ENCODE results near the gene KRT6C.
"Not testable (repeated sequence)": the region's sequence is repeated elsewhere in the genome, so short reads cannot be mapped to it uniquely, and the experiment has no call there.

Gene KRT6C

DNA sequence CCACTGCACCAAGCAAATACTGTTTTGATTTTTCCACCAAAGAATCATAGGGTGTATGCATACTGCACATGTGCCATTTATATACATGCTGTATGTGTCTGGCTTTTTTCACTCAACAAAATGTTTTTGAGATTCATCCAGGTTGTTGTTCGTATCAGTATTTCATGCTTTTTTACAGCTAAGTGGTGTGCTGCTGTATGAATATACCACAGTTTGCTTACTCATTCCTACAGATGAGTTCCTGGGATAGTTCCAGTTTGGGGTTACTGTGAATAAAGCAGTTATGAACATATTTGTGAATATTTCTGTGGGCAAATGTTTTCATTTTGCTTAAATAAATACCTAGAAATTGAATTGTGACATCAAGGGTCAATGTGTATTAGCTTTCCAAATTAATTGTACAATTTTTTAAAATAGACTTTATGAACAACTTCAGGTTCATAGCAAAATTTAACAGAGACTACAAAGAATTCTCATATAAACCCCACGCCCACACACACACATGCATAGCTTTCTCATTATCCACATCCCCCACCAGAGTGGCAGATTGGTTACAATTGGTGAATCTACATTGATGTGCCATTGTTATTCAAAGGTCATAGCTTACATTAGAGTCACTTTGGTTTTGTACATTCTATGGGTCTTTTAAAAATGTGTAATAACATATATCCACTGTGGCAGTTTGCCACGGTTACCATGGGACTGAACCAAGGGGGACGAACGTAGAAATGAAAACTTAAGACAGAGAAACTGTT lies 26.4 kb upstream of the KRT6C start:
- DNase-seq (ENCODE audit: low read depth in 1 of 2, low spot score in 1 of 2): no peak

DNA sequence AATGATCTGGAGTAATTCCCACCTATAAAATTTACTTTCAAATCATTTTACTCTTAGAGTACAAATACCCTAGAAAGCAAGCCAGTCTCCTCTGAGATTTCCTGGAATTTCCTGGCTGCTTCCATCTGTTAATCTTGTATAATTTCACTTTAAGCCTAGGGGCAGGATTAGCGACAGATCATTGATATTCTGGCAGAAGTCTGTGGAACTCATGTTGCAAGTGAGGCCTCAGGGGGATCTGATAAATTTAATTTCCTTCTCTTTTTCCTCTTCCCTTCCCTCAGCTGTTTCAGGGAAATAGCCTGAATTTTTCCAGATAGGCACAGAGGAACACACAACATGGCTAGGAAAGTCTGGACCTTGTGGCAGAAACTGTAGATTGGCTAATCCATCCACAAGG lies 25.3 kb upstream of the KRT6C start:
- DNase-seq (ENCODE audit: low read depth in 1 of 2, low spot score in 1 of 2): no peak

DNA sequence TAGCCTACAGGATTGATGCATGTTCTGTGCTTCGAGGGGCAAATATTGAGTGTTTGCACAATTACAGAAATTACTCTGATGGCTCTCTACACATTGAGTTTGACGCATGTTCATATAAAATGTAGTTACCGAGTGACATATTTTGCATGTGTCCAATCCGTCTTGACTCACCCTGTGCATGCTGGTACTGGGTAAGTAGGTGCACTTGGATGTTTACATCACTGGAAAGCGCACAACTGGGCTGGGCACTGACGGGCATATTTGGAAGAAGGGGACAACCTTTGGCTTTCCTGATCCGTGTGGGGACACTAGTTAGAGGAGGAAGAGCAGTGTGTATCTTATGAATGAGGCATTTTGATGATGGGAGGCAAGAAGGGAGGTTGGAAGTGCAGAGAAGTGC lies 24.4 kb upstream of the KRT6C start:
- DNase-seq (ENCODE audit: low read depth in 1 of 2, low spot score in 1 of 2): no peak

DNA sequence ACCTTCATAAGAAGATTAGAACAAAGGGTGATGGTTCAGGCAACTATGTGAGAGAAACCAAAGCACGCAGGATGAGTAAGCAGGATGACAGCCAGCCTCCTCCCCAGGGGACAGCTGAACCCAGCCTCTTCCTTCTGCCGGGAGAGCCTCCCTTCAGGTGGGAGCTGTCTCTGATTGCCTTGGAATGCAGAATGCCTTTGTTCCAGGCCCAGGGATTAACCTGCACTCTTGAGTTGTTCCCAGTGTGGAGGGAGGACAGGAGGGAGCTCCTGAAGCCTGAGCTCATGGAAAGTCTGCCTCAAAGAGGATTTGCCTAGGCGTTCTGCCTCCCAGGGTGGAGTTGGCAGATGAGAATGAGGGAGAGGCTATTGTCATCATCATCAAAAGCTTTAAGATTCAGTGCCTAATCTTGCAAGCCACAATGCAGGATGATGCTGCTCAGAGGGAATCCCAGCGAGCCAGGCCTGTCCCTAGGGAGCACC lies 23.0 kb upstream of the KRT6C start:
- no peak for DNase-seq (ENCODE audit: low read depth in 1 of 2, low spot score in 1 of 2)

DNA sequence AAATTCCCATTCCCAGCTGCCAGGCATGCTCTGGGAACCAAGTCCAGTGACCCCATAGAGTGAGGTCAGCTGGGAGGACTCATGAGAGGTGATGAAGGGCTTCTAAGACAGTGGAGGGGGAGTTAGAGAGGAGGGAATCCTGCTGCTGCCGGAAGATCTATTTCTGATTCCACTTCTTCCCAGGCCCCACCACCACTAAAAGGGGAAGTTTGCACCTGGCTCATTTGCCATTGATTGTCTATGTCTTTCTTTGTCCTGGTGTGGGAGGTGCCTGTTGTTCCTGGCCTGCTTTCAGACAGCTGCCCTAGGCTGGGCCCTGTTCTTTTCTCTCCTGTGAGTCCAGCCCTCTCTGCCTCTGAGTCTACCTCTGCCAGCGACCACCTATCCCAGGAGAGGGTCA lies 22.4 kb upstream of the KRT6C start:
- DNase-seq (ENCODE audit: low read depth in 1 of 2, low spot score in 1 of 2): no peak

- no peak for DNase-seq (ENCODE audit: low read depth in 1 of 2, low spot score in 1 of 2)
These were observed 21.8 kb upstream of the KRT6C start for GRCh38 chr12:52495389-52495788.

DNA sequence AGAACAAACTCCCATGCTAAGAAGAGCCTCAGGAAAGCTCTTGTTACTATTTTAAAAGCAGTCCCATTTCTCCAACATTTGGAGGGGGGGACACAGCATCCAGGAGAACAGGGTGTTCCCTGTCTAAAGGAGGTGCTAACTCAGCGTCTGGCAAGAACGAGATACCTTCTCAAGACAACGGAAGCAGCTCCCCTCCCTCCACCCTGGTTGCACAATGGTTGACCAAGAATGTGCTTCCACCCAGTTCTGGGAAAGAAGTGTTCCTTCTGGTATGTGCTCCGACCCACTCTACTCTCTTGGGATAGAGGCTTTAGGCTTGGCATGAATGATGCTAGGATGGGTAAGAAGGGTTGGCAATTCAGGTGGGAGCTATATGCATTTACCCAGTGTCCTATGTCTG lies 20.9 kb upstream of the KRT6C start:
- DNase-seq (ENCODE audit: low read depth in 1 of 2, low spot score in 1 of 2): no peak

- DNase-seq (ENCODE audit: low read depth in 1 of 2, low spot score in 1 of 2): no peak
These were observed 20.5 kb upstream of the KRT6C start for GRCh38 chr12:52494100-52494499.

DNA sequence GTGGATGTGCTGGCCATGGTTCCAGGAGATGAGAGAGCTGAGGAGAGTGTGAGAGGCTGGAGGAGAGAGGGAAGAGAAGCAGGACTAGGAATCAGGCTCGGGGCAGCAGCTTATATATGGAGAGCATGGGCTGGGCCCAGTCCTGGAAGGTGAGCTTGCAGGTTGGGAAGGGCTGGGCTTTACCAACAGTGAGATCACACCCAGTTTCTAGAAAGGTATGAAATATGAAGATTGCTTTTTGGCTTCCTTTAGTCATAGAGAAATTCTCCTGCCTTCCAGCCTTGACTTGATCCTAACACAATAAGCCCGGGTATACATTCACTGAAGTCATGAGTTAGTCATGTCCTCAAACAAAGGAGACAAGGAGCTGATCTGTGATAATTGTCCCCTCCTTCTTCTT lies 19.6 kb upstream of the KRT6C start, which contains the start of gene KRT6A:
TSS of gene KRT6A (minus strand) at position 86 of the 400 bp plus-strand sequence. CDS start at position 17, 69 bp downstream.
- no peak for DNase-seq (ENCODE audit: low read depth in 1 of 2, low spot score in 1 of 2)

DNA sequence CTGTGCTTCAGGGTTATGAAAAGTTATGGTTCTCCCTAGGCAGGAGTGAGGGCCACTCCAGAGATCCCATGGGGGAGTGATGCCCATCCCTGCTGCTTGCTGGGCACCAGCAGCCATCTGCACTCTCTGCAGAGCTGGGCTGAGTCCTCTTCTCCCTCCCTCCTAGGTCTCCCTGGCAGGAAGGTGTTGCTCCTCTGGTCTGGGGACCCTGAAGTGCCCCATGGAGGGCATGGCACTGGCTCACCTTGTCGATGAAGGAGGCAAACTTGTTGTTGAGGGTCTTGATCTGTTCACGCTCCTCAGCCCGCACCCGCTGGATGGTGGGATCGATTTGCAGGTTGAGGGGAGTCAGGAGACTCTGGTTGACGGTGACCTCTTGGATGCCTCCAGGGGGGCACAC lies 18.8 kb upstream of the KRT6C start:
- not testable (repeated sequence) for DNase-seq (ENCODE audit: low read depth in 1 of 2, low spot score in 1 of 2)

DNA sequence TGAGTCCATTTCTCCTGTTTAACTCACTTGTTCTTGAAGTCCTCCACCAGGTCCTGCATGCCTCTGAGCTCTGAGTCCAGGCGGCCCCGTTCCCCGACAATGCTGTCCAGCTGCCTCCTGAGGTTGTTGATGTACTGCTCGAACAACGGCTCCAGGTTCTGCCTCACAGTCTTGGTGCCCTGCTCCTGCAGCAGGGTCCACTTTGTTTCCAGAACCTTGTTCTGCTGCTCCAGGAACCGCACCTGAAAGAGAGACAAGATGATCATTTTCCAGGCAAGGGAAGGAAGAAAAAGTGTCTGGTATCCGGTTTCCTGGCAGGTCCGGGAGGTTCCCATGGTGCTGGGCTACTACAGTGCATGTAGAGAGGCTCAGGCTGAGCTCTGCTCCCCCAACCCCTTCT lies 17.9 kb upstream of the KRT6C start:
- DNase-seq (ENCODE audit: low read depth in 1 of 2, low spot score in 1 of 2): not testable (repeated sequence)

DNA sequence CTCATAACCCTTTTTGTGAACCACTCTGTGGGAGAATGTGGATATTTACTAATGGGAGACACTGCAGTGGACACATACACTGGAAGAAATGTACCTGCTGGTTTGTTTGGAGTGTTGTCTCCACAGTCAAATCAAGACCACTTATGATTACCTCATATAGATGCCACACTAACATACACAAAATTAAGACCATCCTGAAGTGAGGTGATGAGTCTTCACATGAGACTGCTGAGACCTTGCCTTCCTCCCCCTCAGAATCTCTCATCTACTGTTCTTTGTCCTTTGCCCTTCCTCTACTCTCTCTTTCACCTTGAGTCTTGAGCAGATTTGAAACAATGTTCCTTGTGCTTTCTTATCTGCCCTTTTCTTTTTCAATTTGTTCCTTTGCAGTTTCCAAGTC lies 15.1 kb upstream of the KRT6C start:
- no peak for DNase-seq (ENCODE audit: low read depth in 1 of 2, low spot score in 1 of 2)

- DNase-seq (ENCODE audit: low read depth in 1 of 2, low spot score in 1 of 2): not testable (repeated sequence)
These were observed 14.3 kb upstream of the KRT6C start for GRCh38 chr12:52487744-52488443.

GRCh38 chr12:52487211-52487610 lies 13.6 kb upstream of the KRT6C start:
- no peak for DNase-seq (ENCODE audit: low read depth in 1 of 2, low spot score in 1 of 2)

DNA sequence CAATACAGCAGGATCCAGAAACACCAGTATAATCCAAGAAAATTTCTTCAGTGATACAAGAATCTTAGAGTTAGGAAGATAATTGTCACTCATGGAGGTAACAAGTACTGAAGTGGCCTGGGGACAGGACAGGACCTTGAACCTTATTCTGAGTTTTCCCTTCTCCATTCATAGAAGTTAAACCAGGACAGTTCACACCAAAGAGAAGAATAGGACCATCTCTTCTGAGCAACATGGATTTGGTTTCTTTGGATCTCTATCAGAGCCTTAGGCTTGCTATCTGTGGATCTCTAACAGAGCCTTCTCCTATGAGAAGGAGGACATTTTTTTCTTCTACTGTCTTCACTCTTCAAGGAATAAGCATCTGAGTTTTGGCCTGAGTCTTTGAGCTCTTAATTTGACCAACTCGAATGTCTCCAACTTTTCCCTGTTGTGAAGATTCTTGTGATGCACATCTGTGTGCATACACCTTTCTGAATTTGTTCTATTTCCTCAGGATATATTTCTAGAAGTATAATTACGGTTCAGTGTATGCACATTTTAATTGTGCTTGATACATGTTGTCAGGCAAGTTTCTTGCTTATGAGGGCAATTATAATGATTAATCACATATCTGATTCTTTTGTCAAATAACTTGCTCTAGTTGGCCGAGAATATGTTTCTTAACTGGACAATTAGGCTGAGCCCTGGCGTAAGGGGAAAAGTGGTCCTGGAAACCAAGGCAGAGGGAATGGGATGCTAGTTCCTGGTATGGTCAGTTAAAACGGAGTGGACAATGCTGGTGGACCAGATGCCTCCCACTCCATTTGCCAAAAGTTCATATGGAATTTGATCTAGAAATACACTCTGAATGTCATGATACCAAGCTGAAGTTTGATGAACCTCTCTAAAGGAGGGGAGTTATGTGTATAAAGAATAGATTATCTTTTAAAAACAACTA lies 12.8 kb upstream of the KRT6C start:
- no peak for DNase-seq (ENCODE audit: low read depth in 1 of 2, low spot score in 1 of 2)

DNA sequence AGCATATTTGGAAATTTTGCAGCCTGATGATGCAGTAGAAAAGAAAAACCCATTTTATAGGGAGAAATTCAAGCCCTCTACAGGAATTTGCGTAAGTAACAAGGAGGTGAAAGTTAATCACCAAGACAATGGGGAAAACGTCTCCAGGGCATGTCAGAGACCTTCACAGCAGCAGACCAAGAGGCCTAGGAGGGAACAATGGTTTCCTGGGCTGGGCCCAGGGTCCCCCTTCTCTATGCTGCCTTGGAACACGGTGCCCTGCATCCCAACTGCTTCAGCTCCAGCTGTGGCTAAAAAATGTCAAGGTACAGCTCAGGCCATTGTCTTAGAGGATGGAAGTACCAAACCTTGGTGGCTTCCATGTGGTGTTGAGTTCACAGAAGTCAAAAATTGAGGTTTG lies 6.5 kb upstream of the KRT6C start:
- no peak for DNase-seq (ENCODE audit: low read depth in 1 of 2, low spot score in 1 of 2)

GRCh38 chr12:52477651-52478050 lies 4.0 kb upstream of the KRT6C start:
- no peak for DNase-seq (ENCODE audit: low read depth in 1 of 2, low spot score in 1 of 2)

DNA sequence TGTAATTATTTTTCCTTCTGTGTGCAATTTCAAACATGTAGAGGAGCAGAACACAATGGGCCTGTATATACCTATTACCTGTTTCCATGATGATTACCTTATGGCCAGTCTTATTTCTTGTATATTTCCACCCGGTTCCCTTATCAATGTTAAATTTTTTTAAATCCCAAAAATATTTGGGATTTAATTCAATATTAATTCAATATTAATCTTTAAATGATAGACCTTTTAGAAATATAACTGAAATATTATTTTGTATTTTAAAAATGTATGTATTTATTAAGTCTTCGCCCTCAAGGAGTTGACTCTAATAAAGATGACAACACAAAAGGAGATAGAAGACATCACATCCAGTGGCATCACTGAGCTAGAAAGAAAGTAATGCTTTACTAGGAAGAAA lies 607 bp upstream of the KRT6C start:
- DNase-seq (ENCODE audit: low read depth in 1 of 2, low spot score in 1 of 2): no peak

GRCh38 chr12:52469853-52470252 lies 3.8 kb downstream of the KRT6C start:
- DNase-seq (ENCODE audit: low read depth in 1 of 2, low spot score in 1 of 2): no peak

GRCh38 chr12:52464897-52465296 lies 8.7 kb downstream of the KRT6C start:
- DNase-seq (ENCODE audit: low read depth in 1 of 2, low spot score in 1 of 2): no peak

DNA sequence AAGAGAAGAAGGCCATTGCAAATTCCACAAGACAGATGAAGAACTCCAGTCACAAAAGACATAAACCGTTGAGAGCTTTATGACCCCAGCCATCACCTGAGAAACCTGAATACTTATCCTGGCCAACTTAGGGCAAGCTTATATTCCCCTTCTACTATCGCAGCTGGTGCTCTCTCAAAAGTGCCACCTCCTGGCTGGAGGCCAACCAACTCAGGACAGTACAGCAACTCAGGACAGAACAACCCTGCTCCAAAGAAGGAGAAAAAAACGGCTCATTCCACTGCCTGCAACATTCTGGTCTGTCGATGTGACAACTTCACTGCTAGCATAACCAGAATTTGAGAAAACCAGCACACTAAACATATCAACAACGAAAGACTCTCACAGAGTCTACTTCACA lies 11.9 kb downstream of the KRT6C start:
- DNase-seq (ENCODE audit: low read depth in 1 of 2, low spot score in 1 of 2): no peak

Measured in activated T-helper 1 cell treated with anti-CD3 and anti-CD28 coated beads, Interleukin-2, amount 50 U/mL, for 16 hours (primary cell).